Mesothelial cell of epicardium (in vitro differentiated cells): ENCODE data around the gene GRPEL2. TPM values are rescaled to one million over a fixed set of nuclear protein-coding genes. Genes with fewer than 3 reads are reported as not detected.

Experiments used
- DNase-seq, 2 experiments: peaks; one replicate each; pipeline ENCODE4 v3.0.0; 2021; ENCODE audit warnings: low spot score in 2 of 2; ENCODE audit not compliant: unreplicated experiment in 2 of 2
- H3K27ac Mint-ChIP-seq: 2 replicates; pipeline ENCODE4 v1.8.0; 2021; ENCODE audit warnings: mixed read lengths
- H3K27me3 Mint-ChIP-seq: 2 replicates; pipeline ENCODE4 v1.8.0; 2021; ENCODE audit warnings: low read depth, mixed read lengths
- H3K36me3 Mint-ChIP-seq: 2 replicates; pipeline ENCODE4 v1.8.0; 2021; ENCODE audit warnings: mixed read lengths
- H3K4me1 Mint-ChIP-seq: 2 replicates; pipeline ENCODE4 v1.8.0; 2021; ENCODE audit warnings: mixed read lengths
- H3K4me3 Mint-ChIP-seq: 2 replicates; pipeline ENCODE4 v1.8.0; 2021; ENCODE audit warnings: mild to moderate bottlenecking, moderate library complexity, mixed read lengths
- H3K9me3 Mint-ChIP-seq: 2 replicates; pipeline ENCODE4 v1.8.0; 2021; ENCODE audit warnings: mixed read lengths
- total RNA-seq: library from RNA; stranded (reverse); gene quantifications from 3 replicates; pipeline ENCODE4 v1.2.1, GENCODE V29; 2021
- TF ChIP-seq, protein P1 (sequence below): fragments of 200-600 bp; sonication (generic); IDR thresholded peaks from one replicate; pipeline ENCODE4 v1.5.0; 2021; ENCODE audit warnings: antibody characterized with exemption; ENCODE audit not compliant: unreplicated experiment

Gene GRPEL2
- total RNA-seq, 1 donor from 2014 or later = 15.4 TPM

DNA sequence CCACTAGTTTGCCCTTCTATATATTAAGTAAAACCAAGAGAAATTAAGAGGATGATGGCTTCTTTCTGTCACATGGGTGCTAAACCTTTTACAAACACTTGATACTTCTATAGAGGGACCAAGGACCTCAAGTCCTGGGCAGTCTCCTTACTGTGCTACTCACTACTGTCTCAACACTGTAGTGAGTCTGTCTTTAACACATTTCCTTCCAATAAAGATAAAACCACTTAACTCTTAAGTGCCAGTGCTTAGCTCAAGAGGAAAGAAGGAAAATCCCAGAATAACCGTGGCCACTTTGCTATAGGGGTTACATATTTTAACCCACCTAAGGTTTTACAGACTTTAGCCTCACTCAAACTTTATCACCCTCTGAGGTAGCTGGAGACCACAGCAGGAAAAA, 4.4 kb upstream of the GRPEL2 start:
- no peaks in the 10 kb centered on the region for H3K9me3 Mint-ChIP-seq
- H3K36me3 Mint-ChIP-seq = no peaks in the 10 kb centered on the region
- peaks cover 4% of the 10 kb centered on the region for H3K27me3 Mint-ChIP-seq
- H3K4me3 Mint-ChIP-seq = no peak overlapping the region
- H3K27ac Mint-ChIP-seq = no peak overlapping the region
- TF ChIP-seq, protein P1, sequence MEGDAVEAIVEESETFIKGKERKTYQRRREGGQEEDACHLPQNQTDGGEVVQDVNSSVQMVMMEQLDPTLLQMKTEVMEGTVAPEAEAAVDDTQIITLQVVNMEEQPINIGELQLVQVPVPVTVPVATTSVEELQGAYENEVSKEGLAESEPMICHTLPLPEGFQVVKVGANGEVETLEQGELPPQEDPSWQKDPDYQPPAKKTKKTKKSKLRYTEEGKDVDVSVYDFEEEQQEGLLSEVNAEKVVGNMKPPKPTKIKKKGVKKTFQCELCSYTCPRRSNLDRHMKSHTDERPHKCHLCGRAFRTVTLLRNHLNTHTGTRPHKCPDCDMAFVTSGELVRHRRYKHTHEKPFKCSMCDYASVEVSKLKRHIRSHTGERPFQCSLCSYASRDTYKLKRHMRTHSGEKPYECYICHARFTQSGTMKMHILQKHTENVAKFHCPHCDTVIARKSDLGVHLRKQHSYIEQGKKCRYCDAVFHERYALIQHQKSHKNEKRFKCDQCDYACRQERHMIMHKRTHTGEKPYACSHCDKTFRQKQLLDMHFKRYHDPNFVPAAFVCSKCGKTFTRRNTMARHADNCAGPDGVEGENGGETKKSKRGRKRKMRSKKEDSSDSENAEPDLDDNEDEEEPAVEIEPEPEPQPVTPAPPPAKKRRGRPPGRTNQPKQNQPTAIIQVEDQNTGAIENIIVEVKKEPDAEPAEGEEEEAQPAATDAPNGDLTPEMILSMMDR = no peak
- DNase-seq = no peak
- H3K4me1 Mint-ChIP-seq = peaks cover 27% of the 10 kb centered on the region

DNA sequence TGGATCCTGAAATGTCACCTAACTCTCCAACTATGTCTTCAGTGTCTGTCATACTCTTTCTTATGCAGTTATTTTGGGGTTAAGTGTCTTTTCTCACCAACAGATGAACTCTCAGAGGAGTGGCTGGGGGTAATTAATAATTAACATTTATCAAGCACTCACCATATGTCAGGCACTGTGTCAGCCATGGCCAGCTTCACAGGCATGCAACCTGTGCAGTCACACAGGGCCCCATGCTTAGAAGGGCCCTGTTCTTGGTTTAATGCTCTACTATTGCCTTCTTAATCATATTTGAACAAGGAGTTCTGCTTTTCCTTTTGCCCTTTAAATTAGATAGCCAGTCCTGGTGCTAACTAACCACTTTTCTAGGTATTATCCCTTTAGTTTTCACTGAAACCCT, 3.4 kb upstream of the GRPEL2 start:
- TF ChIP-seq, protein P1 = no peak
- Mint-ChIP-seq H3K36me3 (no peaks in the 10 kb centered on the region), H3K9me3 (no peaks in the 10 kb centered on the region), H3K27ac (no peak overlapping the region), H3K4me1 (peaks cover 29% of the 10 kb centered on the region), H3K27me3 (peaks cover 4% of the 10 kb centered on the region), H3K4me3 (no peak overlapping the region)
- DNase-seq = no peak

DNA sequence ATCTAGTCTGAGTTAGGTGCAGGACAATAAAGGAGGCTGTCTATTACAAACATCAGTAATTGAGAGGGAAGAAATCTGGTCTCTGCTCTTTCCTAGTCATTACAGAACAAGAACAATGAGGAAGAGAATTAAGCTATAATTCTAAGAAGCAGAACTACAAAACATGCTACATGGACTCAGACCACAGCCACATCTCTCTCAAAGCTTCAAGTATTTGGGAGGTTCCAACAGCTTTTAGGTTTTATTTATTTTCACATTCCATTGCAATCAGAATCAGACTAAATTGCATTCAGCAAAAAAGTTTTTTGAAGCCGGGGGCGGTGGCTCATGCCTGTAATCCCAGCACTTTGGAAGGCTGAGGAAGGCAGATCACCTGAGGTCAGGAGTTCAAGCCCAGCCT, 1.1 kb upstream of the GRPEL2 start:
- peaks cover 4% of the 10 kb centered on the region for H3K36me3 Mint-ChIP-seq
- peak overlapping the region; percentile 90 for H3K4me3 Mint-ChIP-seq
- no peaks in the 10 kb centered on the region for H3K9me3 Mint-ChIP-seq
- peaks cover 30% of the 10 kb centered on the region for H3K4me1 Mint-ChIP-seq
- peak overlapping the region; percentile 57 for H3K27ac Mint-ChIP-seq
- DNase-seq = no peak
- TF ChIP-seq, protein P1 = no peak
- peaks cover 2% of the 10 kb centered on the region for H3K27me3 Mint-ChIP-seq

DNA sequence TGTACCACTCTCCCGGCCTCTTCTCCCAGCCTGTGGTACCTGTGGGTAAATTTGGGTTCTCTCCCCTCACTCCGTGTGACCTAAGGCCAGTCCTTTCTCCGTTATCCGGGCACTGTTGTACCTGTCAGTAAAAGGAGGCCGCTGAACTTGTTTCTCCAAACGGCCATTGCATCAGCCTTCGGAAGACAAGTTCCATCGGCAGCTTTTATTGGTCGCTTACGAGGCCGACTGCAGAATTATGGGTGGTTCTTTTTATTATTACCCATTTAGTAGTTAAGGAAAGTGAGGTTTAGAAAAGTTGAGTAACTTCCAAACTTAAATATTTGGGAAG, 558 bp downstream of the GRPEL2 start:
- TF ChIP-seq, protein P1 = no peak
- peaks cover 30% of the 10 kb centered on the region for H3K4me1 Mint-ChIP-seq
- H3K36me3 Mint-ChIP-seq = peaks cover 19% of the 10 kb centered on the region
- peak overlapping the region; percentile 90 for H3K4me3 Mint-ChIP-seq
- H3K27ac Mint-ChIP-seq = peak overlapping the region; percentile 96
- H3K27me3 Mint-ChIP-seq = peaks cover 2% of the 10 kb centered on the region
- no peaks in the 10 kb centered on the region for H3K9me3 Mint-ChIP-seq
- DNase-seq = no peak

DNA sequence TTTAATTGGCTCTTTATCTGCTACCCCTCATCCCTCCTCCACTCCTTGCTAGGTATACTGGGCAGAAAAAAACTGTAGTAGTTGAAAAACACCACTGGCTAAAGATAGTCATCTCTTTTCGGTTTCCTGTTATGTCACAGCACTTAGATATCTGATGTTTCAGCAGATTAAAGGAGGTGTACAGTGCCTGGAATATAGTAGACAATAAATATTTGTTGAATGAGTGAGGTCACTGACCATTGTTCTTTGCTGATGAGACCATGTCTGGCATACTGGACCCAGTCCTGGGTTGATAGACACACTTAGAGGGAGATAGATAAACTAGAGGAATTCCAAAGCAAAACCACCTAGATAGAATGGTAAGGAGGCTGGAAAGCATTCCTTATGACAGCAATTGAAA, 3.2 kb downstream of the GRPEL2 start:
- no peaks in the 10 kb centered on the region for H3K27me3 Mint-ChIP-seq
- H3K4me3 Mint-ChIP-seq = no peak overlapping the region
- H3K9me3 Mint-ChIP-seq = no peaks in the 10 kb centered on the region
- no peak for DNase-seq
- H3K4me1 Mint-ChIP-seq = peaks cover 30% of the 10 kb centered on the region
- H3K36me3 Mint-ChIP-seq = peaks cover 33% of the 10 kb centered on the region
- no peak overlapping the region for H3K27ac Mint-ChIP-seq
- TF ChIP-seq, protein P1 = no peak

DNA sequence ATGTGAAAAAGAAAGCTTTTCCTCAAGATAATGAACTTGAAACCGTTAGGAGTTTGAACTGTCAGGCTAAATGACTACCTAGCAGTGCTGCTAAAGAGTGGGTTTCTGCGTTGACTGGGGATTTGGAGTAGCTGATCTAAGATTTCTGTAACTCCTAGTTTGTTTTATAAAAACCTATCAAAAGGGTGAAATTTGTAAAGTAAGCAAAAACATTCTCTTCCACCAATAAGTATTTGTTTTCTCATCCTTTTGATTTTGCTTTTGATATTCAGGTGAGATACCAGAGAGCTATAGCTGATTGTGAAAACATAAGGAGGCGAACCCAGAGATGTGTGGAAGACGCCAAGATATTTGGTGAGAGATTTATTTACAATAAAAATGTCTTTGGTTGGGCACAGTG, 4.1 kb downstream of the GRPEL2 start:
- Mint-ChIP-seq H3K27ac (no peak overlapping the region), H3K27me3 (no peaks in the 10 kb centered on the region), H3K4me1 (peaks cover 23% of the 10 kb centered on the region), H3K9me3 (no peaks in the 10 kb centered on the region), H3K4me3 (no peak overlapping the region), H3K36me3 (peaks cover 36% of the 10 kb centered on the region)
- DNase-seq = no peak
- TF ChIP-seq, protein P1 = no peak
